ENCODE results near the gene TCOF1. TPM values are rescaled to one million over a fixed set of nuclear protein-coding genes. Genes with fewer than 3 reads are reported as not detected.

Gene TCOF1
- total and polyA plus RNA-seq, 2 experiments from 2014 or later = 86.8 to 165 TPM

- H3K27me3 Mint-ChIP-seq (ENCODE audit: insufficient read depth, low read depth, poor library complexity) = peaks cover 5% of the 10 kb centered on the region
- H3K4me2 ChIP-seq = no peak overlapping the region
These were observed 33.7 kb upstream of the TCOF1 start for GRCh38 chr5:150323819-150324218.

GRCh38 chr5:150325426-150325825, 32.1 kb upstream of the TCOF1 start:
- Histone ChIP-seq H2AFZ (no peak overlapping the region), H3K4me3 (no peak overlapping the region), H3K36me3 (ENCODE audit: insufficient read depth) (no peaks in the 10 kb centered on the region), H3K27me3 (ENCODE audit: insufficient read depth) (no peaks in the 10 kb centered on the region), H3K9me2 (ENCODE audit: insufficient read depth) (no peaks in the 10 kb centered on the region), H3K4me2 (no peak overlapping the region), H4K20me1 (replicated peaks; ENCODE audit: insufficient read depth) (no peaks in the 10 kb centered on the region), H3F3A (replicated peaks; ENCODE audit: low read depth) (no peaks in the 10 kb centered on the region), H3K4me1 (ENCODE audit: insufficient read depth) (no peaks in the 10 kb centered on the region), H3K79me2 (replicated peaks; ENCODE audit: insufficient read depth) (no peaks in the 10 kb centered on the region), H3K27ac (ENCODE audit: low read depth) (no peak overlapping the region)
- DNase-seq (ENCODE audit: low spot score) (no peak), ATAC-seq (no peak)
- no peaks in the 10 kb centered on the region for H3K36me3 Mint-ChIP-seq (ENCODE audit: low read depth)
- H3K27ac Mint-ChIP-seq = no peak overlapping the region
- peaks cover 5% of the 10 kb centered on the region for H3K27me3 Mint-ChIP-seq (ENCODE audit: insufficient read depth, low read depth, poor library complexity)
- no peak overlapping the region for H3K4me3 Mint-ChIP-seq
- no peaks in the 10 kb centered on the region for H3K9me3 Mint-ChIP-seq
- peaks cover 2% of the 10 kb centered on the region; the same call in 1 of the 3 replicates for H3K4me1 Mint-ChIP-seq
- TF ChIP-seq ETS1 (IDR thresholded peaks at IDR 0.05) (no peak), ZNF331 (CRISPR knock-in tag; IDR thresholded peaks at IDR 0.05; ENCODE audit: low read depth) (no peak), EZH2 (IDR thresholded peaks at IDR 0.05; ENCODE audit: low read depth, unreplicated experiment) (no peak), CREB1 (CRISPR knock-in tag; IDR thresholded peaks at IDR 0.05; ENCODE audit: low read depth) (no peak), ZNF462 (CRISPR knock-in tag; IDR thresholded peaks at IDR 0.05) (no peak), JUNB (IDR thresholded peaks at IDR 0.05; ENCODE audit: unreplicated experiment) (no peak), STAT1 (IDR thresholded peaks at IDR 0.05; ENCODE audit: unreplicated experiment) (no peak)
- TF ChIP-seq, protein P1, sequence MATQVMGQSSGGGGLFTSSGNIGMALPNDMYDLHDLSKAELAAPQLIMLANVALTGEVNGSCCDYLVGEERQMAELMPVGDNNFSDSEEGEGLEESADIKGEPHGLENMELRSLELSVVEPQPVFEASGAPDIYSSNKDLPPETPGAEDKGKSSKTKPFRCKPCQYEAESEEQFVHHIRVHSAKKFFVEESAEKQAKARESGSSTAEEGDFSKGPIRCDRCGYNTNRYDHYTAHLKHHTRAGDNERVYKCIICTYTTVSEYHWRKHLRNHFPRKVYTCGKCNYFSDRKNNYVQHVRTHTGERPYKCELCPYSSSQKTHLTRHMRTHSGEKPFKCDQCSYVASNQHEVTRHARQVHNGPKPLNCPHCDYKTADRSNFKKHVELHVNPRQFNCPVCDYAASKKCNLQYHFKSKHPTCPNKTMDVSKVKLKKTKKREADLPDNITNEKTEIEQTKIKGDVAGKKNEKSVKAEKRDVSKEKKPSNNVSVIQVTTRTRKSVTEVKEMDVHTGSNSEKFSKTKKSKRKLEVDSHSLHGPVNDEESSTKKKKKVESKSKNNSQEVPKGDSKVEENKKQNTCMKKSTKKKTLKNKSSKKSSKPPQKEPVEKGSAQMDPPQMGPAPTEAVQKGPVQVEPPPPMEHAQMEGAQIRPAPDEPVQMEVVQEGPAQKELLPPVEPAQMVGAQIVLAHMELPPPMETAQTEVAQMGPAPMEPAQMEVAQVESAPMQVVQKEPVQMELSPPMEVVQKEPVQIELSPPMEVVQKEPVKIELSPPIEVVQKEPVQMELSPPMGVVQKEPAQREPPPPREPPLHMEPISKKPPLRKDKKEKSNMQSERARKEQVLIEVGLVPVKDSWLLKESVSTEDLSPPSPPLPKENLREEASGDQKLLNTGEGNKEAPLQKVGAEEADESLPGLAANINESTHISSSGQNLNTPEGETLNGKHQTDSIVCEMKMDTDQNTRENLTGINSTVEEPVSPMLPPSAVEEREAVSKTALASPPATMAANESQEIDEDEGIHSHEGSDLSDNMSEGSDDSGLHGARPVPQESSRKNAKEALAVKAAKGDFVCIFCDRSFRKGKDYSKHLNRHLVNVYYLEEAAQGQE (IDR thresholded peaks at IDR 0.05; ENCODE audit: unreplicated experiment) = no peak
- TF ChIP-seq, protein P2, sequence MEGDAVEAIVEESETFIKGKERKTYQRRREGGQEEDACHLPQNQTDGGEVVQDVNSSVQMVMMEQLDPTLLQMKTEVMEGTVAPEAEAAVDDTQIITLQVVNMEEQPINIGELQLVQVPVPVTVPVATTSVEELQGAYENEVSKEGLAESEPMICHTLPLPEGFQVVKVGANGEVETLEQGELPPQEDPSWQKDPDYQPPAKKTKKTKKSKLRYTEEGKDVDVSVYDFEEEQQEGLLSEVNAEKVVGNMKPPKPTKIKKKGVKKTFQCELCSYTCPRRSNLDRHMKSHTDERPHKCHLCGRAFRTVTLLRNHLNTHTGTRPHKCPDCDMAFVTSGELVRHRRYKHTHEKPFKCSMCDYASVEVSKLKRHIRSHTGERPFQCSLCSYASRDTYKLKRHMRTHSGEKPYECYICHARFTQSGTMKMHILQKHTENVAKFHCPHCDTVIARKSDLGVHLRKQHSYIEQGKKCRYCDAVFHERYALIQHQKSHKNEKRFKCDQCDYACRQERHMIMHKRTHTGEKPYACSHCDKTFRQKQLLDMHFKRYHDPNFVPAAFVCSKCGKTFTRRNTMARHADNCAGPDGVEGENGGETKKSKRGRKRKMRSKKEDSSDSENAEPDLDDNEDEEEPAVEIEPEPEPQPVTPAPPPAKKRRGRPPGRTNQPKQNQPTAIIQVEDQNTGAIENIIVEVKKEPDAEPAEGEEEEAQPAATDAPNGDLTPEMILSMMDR (conservative IDR thresholded peaks at IDR 0.05; ENCODE audit: low read depth in 2 of 2) = no peak

More at GRCh38 chr5:150323819-150324218, 33.7 kb upstream of the TCOF1 start:
- H3K36me3 ChIP-seq (ENCODE audit: insufficient read depth) = no peaks in the 10 kb centered on the region
- no peaks in the 10 kb centered on the region for H3K79me2 ChIP-seq (replicated peaks; ENCODE audit: insufficient read depth)
- TF ChIP-seq EZH2 (IDR thresholded peaks at IDR 0.05; ENCODE audit: low read depth, unreplicated experiment) = no peak
- H3K4me1 ChIP-seq (ENCODE audit: insufficient read depth) = no peaks in the 10 kb centered on the region
- Mint-ChIP-seq H3K36me3 (ENCODE audit: low read depth) (no peaks in the 10 kb centered on the region), H3K9me3 (no peaks in the 10 kb centered on the region), H3K4me3 (no peak overlapping the region), H3K4me1 (peaks cover 4% of the 10 kb centered on the region; the same call in 2 of the 3 replicates), H3K27ac (no peak overlapping the region)
- ATAC-seq = no peak
- DNase-seq (ENCODE audit: low spot score) = no peak
- H3K9me2 ChIP-seq (ENCODE audit: insufficient read depth) = no peaks in the 10 kb centered on the region
- H3K27me3 ChIP-seq (ENCODE audit: insufficient read depth) = no peaks in the 10 kb centered on the region
- H3K4me3 ChIP-seq = no peak overlapping the region
- no peaks in the 10 kb centered on the region for H4K20me1 ChIP-seq (replicated peaks; ENCODE audit: insufficient read depth)
- H2AFZ ChIP-seq = 0 out of 2 replicates have a peak overlapping the region, but pooled peaks have one; percentile 52
- no peak overlapping the region for H3K27ac ChIP-seq (ENCODE audit: low read depth)
- H3F3A ChIP-seq (replicated peaks; ENCODE audit: low read depth) = no peaks in the 10 kb centered on the region

Data from GM23338 (cell line).